Psoas muscle (tissue), 8 donors: ENCODE data around the gene RAD23B. TPM values are rescaled to one million over a fixed set of nuclear protein-coding genes. Genes with fewer than 3 reads are reported as not detected.

Experiments used
- ATAC-seq, 4 donors: fragments of 200-7000 bp; cut with Tn5 transposase; one replicate each; pipeline ENCODE4 v1.9.1; 2020; ENCODE audit warnings: moderate library complexity in 3 of 4, mild to moderate bottlenecking in 2 of 4
- DNase-seq, 2 donors: peaks; one replicate each; pipeline ENCODE4 v3.0.0-alpha.2; 2020
- H3K27ac ChIP-seq: fragments of 200-600 bp; one replicate; pipeline ENCODE4 v1.8.0; 2022
- H3K27me3 ChIP-seq, 3 donors: fragments of 200-600 bp in 1 of 3; one replicate each; pipeline versions ENCODE4 v1.6.1 to v1.8.0; 2013 to 2022; ENCODE audit warnings: low read length in 2 of 3, mild to moderate bottlenecking in 2 of 3, moderate library complexity in 1 of 3; ENCODE audit not compliant: insufficient read depth in 3 of 3
- H3K36me3 ChIP-seq, 2 donors: fragments of 200-600 bp in 1 of 2; one replicate each; pipeline versions ENCODE4 v1.6.1 to v1.8.0; 2013 to 2022; ENCODE audit warnings: low read depth in 1 of 2, mild to moderate bottlenecking in 1 of 2, moderate library complexity in 1 of 2; ENCODE audit not compliant: insufficient read depth in 1 of 2
- H3K4me1 ChIP-seq: fragments of 200-600 bp; one replicate; pipeline ENCODE4 v1.8.0; 2022
- H3K4me3 ChIP-seq: fragments of 200-600 bp; one replicate; pipeline ENCODE4 v1.8.0; 2022; ENCODE audit warnings: mild to moderate bottlenecking
- H3K9me3 ChIP-seq: fragments of 200-600 bp; one replicate; pipeline ENCODE4 v1.8.0; 2022
- CTCF ChIP-seq: fragments of 200-600 bp; IDR thresholded peaks from one replicate; pipeline ENCODE4 v1.8.0; 2022; ENCODE audit warnings: antibody characterized with exemption
- WGBS, 3 donors: extraction: QIAGEN DNeasy Blood & Tissue Kit; methylation state at CpG; one replicate each; pipeline versions ENCODE4 v1.1.6 to v1.1.7; 2013; 5-methylcytosine and 5-hydroxymethylcytosine counted together
- intact Hi-C, 2 donors: fragments of 100-400 bp; cut with DNase I; formaldehyde crosslinking; loops; one replicate each; pipeline versions ENCODE4 v1.11.0 to v1.14.2; 2022
- polyA plus RNA-seq, 3 donors: library from polyadenylated mRNA; stranded (reverse); fragments of 200-250 nt; gene quantifications; one replicate each; pipeline ENCODE4 v1.2.3, GENCODE V29; 2013
- total RNA-seq, 4 donors: library from RNA; stranded (reverse); fragmentation: NEBNext Ultra II Directional in 2 of 4; extraction: Animal tissue kit (Norgen Biotek cat#: 25700) in 2 of 4; gene quantifications; one replicate each; pipeline versions ENCODE4 v1.2.1 to v1.2.4, GENCODE V29; 2021 to 2023
- donor health status: healthy with polysubstance abuse.
- donor health status: DM: no; HTN: no; CAD: no; lungs with moderate emphysema.
- donor health status: Bipolar disorder and iron deficiency.
- donor health status: healthy.
- donor health status: DM: yes; HTN: yes; CAD: no.
- donor health status: DM: no; HTN: no; CAD: no.
- donor health status: DM: no; HTN: no; CAD: no.
- donor health status: DM: yes; HTN: yes; CAD: no.

The RAD23B gene
- total and polyA plus RNA-seq, 7 donors: 126 to 283 (median 225) TPM

- no peaks in the 10 kb centered on the region for H3K36me3 ChIP-seq
- no peak for TF ChIP-seq CTCF
- peak overlapping the region; percentile 94 for H3K4me3 ChIP-seq
- WGBS, 3 donors: 32 to 37% (median 32%) methylated on average over 13 of the region's 13 CpGs
- intact Hi-C loops: loop anchor here in 1 of 2 donors (10.0 kb wide), 1 partner anchor 53 kb away; no protein-coding TSS in a partner anchor
- ATAC-seq (peak in 1 of 4 donors; percentile 0), DNase-seq (no peak)
- H3K27ac ChIP-seq: peak overlapping the region; percentile 100
- no peaks in the 10 kb centered on the region for H3K27me3 ChIP-seq
- peaks cover 18% of the 10 kb centered on the region for H3K4me1 ChIP-seq
- no peaks in the 10 kb centered on the region for H3K9me3 ChIP-seq
Measured at GRCh38 chr9:107281922-107282667, 984 bp upstream of the RAD23B start.

- Histone ChIP-seq H3K36me3 (no peaks in the 10 kb centered on the region), H3K27ac (peak overlapping the region; percentile 100), H3K9me3 (no peaks in the 10 kb centered on the region), H3K4me3 (peak overlapping the region; percentile 94), H3K4me1 (peaks cover 30% of the 10 kb centered on the region), H3K27me3 (no peaks in the 10 kb centered on the region)
- intact Hi-C loops: loop anchor here in 1 of 2 donors (10.0 kb wide), 1 partner anchor 51 kb away; no protein-coding TSS in a partner anchor
- DNase-seq: peak; percentile 83 to 91
- WGBS, 3 donors: 0 to 1% (median 1%) methylated on average over 26 to 55 of the region's 55 CpGs
- TF ChIP-seq CTCF: no peak
- peak; percentile 74 to 81 (median 78) for ATAC-seq
Measured at GRCh38 chr9:107283623-107284616, 841 bp downstream of the RAD23B start.

- ATAC-seq (no peak), DNase-seq (no peak)
- Histone ChIP-seq H3K36me3 (no peaks in the 10 kb centered on the region), H3K27me3 (no peaks in the 10 kb centered on the region), H3K9me3 (no peaks in the 10 kb centered on the region), H3K27ac (peak overlapping the region; percentile 100), H3K4me3 (peak overlapping the region; percentile 94), H3K4me1 (peaks cover 31% of the 10 kb centered on the region)
- 1 to 3% (median 2%) methylated on average over 6 of the region's 6 CpGs for WGBS, 3 donors
- TF ChIP-seq CTCF: no peak
- intact Hi-C loops: loop anchor here (5.0 to 10.0 kb wide), 3 partner anchors 38 to 53 kb away; no protein-coding TSS in a partner anchor
Measured at GRCh38 chr9:107284636-107285035, 1.6 kb downstream of the RAD23B start.

- DNase-seq (no peak), ATAC-seq (no peak)
- no peaks in the 10 kb centered on the region for H3K9me3 ChIP-seq
- intact Hi-C loops: loop anchor here (5.0 to 10.0 kb wide), 3 partner anchors 37 to 52 kb away; no protein-coding TSS in a partner anchor
- H3K4me1 ChIP-seq: peaks cover 38% of the 10 kb centered on the region
- no peaks in the 10 kb centered on the region for H3K36me3 ChIP-seq
- 6 to 10% (median 9%) methylated on average over 6 of the region's 6 CpGs for WGBS, 3 donors
- H3K27me3 ChIP-seq: no peaks in the 10 kb centered on the region
- peak overlapping the region; percentile 94 for H3K4me3 ChIP-seq
- H3K27ac ChIP-seq: peak overlapping the region; percentile 100
- TF ChIP-seq CTCF: no peak
Measured at GRCh38 chr9:107285286-107285685, 2.2 kb downstream of the RAD23B start.
